GM18868 (cell line): ENCODE results near the gene TRAPPC6A.
"Not testable (repeated sequence)": the region's sequence is repeated elsewhere in the genome, so short reads cannot be mapped to it uniquely, and the experiment has no call there.

Source experiments
- ATAC-seq: cut with Tn5 transposase; IDR thresholded peaks from one replicate; pipeline ENCODE4 v1.9.1; 2021; ENCODE audit warnings: mild to moderate bottlenecking, moderate library complexity; ENCODE audit not compliant: unreplicated experiment

TRAPPC6A gene

DNA sequence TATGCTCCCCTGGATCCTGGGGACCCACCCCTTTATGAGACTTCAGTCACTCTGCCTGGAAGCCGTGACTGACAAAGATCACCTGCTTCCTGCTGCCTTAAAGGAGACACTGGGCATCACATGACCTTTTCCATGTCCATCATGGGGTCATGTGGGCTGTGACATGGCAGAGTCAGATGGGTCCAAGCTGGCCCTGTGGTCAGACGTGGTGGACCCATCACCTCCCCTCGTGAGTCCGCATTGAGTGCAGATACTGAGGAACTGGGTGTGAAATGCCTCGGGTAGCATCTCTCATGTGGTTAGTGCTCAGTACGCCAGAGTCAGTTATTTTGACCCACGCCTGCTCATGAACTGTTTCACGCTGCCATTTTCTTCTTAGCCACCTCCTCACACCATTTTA lies 44.4 kb downstream of the TRAPPC6A start:
- no peak for ATAC-seq

DNA sequence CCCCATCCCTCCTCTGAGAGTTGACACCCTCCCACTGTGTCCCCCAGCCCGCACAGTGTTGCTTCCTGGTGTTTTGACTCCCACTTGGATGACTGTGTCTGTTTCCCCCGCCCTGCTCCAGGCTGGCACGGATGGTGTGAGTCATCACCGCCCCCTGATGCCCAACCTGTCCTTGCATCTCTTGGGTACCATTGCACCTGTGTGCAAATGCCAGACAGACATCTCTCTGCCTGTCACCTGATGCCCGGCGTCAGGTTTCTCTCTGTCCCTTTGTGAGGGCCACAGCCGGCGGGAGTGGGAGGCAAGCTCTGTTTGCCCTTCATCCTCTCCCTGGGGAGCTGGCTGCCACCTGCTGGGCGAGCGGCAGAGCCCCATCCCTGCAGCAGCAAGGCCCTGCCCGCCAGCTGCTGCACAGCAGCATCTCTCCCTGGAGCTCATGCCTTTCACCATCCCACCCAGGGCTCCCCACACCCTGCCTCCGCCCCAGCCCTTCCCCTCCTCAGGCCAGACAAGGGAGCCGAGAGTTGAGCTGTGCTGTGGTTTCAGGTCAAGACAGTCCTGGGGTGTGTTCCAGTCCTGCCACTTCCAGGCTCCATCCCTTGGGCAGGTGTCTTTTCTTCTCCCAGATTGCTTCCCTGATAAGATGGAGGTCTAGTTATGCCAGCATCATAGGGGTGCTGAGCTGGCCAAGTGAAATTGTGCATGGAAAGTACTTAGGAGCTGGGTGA lies 47.0 kb downstream of the TRAPPC6A start:
- ATAC-seq: no peak

DNA sequence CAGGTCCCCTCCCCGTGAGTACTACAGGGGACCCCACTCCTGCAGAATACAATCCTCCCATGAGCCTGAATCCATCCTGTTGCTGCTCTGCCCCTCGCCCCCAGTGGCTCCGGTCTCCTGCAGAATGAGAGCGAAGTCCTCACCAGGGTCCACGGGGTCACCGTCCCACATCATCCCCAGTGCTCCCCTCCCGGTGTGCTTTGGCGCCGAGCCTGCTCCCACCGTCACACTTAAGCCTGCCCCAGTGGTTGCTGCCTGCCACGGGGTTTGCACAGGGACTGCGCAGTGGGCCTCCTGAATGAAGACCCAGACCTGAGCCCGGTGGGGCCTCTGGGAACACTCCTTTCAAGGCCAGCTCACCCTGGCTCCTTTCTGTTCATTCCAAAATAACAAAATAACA lies 47.8 kb downstream of the TRAPPC6A start:
- no peak for ATAC-seq

DNA sequence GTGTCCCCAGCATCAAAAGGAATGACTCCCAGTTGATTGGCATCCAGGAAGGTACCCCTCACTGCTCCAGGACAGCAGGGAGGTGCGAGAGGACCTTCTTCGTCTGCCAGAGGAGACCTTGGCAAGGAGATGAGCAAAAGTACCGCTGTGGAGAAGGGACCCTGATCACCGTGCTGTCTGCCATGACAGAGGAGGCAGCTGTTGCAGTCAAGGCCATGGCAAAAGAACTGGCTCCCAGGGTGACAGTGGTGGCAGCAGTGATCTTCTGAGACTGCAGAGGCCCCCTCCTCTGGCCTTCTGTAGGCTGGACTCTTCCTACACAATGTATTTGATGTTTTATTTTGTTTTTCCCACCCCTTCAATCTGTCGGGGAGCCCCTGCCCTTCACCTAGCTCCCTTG lies 49.2 kb downstream of the TRAPPC6A start:
- ATAC-seq: no peak

DNA sequence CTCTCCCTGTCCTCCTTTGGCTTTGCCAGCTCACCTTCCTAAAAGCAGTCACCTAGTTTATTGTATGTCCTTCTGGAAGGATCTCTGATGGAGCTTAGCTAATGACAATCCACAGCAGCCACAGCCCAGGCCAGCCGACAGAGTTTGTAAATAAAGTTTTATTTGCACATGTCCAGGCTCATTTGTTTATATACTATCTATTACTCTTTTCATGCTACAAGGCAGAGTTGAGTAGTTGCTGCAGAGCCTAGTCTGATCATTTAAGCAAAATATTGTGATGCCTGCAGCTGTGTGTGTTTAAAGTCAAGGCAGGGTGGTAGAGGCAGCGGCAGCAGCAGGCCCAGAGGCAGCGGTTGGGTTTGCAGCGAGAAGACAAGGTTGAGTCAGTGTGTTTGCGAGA lies 49.9 kb downstream of the TRAPPC6A start:
- no peak for ATAC-seq

DNA sequence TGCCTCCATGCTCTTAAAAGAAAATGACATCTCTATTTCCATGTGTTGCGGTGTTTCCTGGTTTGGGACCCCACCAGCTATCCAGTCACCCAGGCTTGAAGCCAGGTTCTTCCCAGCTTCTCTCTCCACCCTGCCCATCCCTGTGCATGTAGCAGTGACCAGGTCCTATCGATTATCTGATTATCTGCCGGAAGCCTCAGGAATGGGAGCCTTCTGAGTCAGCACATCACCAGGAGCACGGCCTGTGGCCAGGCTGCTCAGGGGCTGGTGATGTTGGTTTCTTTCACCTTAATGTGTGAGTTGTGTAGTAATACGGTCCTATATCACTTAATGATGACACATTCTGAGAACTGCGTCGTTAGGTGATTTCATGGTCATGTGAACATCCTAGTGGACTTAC lies 51.4 kb downstream of the TRAPPC6A start:
- no peak for ATAC-seq

DNA sequence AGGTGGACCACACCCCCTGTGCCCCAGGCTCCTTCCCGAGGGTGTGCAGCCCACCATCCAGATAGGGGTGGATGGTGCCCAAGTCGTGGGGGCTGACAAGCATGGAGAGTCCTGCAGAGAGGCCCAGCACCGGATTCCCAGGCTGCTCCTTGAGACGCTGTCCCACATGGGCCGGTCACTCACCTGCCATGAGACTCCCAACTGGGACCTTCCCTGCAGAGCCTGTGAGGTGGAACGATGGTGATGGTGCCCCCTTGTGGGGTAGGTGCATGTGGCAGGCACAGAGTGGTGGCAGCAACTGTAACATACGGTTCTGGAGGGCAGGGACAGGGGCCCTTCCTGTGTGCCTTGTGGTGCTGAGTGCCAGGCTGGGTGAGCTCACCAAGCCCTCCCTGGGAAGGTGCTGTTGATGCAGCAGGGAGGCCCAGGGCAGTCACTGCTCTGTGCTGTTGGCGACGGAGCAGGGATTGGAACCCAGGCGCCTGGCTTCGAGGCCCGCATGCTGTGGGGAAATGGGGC lies 52.0 kb downstream of the TRAPPC6A start:
- no peak for ATAC-seq

DNA sequence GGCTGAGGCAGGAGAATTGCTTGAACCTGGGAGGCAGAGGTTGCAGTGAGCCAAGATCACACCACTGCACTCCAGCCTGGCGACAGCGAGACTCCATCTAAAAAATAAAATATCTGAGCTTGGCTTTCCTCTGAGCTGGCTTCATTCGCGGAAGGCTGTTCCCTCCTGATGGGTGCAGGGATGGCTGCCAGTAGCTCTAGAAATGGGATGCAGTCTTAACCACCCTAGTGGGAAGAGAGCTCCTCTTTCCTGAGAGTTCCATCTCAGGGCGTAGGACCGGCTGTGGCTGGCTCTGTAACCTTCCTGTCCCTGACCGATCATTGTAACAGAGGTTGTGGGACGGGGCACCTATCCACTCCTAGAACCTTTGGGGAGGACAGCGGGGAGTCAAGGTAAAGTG lies 52.7 kb downstream of the TRAPPC6A start:
- no peak for ATAC-seq

DNA sequence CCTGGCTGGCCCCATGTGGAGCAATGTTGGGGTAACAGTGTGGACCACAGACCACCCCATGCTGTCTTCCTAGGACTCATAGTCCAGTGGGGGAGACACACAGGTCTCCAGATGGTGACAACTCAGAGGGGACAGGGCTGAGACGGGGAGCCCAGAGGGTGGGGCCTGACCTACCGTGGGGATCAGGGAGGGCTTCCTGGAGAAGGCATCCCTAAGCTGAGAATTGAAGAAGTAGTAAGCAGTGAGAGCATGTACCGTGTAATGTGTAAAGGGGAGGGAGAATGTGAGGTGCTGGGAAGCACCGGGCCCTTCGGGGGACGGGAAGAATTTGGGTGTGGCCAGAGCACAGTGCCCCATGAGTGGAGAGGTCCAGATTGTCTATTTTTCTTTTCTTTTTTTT lies 54.0 kb downstream of the TRAPPC6A start:
- ATAC-seq: no peak

DNA sequence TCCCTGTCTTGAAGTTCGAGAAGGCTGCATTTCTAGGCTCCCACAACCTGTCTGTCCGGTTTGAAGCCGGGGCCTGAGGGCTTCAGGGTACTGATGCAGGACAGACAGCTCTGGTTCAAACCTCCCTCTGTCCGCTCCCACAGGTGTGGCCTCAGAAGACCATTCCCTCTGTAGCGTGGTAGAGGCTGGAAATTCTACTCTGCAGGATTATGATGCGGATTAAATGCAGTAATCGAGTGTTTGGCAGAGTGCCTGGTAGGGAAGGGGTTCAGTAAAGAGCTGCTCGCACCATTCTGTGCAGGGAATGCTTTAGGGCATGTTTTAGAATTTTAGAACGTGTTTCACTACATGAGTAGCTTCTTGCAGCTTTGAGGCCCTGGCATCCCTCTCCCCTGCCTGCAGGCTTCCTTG lies 54.6 kb downstream of the TRAPPC6A start:
- no peak for ATAC-seq

DNA sequence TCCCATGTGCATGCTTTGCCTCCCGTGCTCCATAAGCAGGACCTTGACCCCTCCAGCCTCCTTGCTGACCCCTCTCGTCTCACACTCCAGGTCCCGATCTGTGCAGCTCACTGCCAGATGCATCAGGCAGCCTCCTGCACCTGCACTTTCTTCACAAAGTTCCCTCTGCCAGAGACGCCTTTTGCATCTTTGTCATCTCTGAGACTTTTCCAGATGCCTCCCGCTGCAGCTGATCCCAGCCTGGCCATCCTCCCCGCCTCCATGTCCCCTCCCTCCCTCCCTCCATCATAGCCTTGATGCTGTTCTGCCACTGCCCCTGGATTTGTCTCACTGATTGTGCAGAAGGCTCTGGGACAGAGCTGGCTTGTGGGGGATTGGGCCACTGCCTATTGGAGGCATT lies 55.2 kb downstream of the TRAPPC6A start:
- no peak for ATAC-seq

DNA sequence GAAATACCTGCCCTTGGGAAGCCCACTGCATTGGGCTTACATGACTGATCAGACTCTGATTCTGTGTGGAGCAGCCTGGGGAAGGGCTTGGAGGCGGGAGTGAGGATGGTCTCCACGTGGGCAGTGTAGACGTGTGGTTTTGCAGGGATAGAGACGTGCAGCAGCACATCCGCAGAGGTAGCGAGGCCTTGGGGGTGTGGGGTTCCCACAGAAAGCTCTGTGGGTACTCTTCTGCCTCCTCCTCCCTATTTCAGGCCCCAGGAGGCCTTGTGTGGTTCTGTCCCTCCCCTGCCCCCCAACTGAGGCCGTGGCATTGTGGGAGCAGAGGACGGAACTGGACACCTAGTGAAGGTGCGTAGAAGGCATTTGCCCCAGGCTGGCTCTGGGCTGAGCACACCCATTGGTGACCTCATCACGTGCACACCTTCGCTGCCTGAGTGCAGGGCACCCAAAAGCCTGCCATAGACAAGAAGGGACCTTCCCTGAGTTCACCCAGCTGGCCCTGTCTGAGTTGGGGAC lies 56.2 kb downstream of the TRAPPC6A start:
- no peak for ATAC-seq

DNA sequence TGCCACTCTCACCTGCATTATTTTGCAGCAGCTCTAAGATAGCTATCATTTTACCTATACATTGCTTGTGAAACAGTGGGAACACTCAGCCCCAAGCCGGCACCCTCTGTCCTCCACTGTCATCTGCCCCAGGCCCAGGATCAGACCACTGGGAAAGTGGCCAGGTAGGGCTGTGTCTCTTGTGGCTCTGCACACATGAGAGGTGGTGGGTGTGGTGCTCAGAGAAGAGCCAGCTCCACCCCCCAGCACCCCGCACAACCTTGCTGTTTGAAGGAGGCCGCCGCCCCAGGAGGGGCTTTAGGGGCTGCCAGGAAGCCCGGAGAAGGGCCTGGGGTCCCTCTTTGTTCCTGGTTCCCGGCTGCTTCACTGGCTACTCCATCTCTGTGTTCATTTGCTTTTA lies 58.5 kb downstream of the TRAPPC6A start:
- no peak for ATAC-seq

DNA sequence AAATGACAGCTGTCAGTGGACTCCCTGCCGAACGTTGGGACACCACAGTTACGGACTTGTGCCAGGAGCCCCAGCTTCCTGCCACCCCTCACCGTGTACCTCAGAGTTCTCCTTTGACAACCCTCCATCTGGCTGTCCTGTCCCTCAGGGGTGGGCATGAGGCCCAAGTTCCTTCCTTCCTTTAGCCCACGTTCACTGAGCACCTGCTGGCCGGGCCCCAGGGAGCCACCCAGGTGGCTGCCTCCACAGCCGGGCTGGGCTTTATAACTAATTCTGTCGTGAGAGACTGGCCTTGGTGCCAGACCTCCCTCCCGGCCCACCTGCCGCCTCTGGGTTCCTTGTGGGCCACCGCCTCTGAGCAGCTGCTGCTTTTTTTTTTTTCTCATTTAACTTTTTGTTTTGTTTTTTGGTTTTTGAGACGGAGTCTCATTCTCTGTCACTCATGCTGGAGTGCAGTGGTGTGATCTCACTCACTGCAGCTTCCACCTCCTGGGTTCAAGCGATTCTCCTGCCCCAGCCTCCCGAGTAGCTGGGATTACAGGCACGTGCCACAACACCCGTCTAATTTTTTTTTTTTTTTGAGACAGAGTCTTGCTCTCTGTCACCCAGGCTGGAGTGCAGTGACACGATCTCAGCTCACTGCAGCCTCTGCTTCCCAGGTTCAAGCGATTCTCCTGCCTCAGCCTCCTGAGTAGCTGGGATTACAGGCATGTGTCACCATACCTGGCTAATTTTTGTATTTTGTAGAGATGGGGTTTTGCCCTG lies 59.3 kb downstream of the TRAPPC6A start:
- ATAC-seq: not testable (repeated sequence)

DNA sequence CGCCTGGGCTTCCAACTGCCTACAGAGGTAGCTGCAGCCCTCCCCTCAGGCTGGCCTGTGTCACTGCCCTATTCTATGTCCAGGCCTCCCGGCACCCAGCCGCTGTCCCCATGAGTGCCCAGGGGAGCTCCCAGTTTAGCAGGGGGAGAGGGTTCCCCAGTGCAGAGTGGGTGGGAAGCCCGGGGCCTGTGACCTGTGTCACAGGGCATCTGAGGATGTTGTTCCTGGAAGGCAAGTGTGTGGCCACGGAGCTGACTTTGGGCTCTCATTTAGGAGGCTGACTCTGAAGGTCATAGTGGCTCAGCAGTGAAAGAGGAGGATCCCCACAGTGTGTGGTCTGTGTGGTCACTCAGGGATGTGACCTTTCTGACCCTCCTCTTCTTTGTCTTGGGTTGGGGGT lies 59.9 kb downstream of the TRAPPC6A start:
- no peak for ATAC-seq

DNA sequence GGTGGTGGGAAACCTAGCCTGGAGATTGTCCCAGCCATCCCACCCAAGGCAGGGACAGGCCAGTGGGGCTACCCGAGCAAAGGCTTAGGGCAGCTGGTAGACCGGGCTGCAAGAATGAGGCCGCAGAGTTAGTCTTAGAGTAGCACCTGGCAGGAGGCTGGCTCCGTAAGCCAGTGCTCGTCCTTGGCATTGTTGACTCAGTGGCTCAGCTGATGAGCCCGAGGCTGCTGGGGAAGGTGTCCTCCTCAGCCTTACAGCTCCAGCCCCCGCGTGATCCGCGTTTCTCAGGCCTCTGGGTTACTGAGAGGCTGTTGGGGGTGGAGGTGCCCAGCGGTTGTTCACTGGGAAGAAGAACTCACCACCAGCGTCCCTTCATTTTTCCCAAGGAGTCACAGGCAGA lies 60.4 kb downstream of the TRAPPC6A start:
- ATAC-seq: no peak

DNA sequence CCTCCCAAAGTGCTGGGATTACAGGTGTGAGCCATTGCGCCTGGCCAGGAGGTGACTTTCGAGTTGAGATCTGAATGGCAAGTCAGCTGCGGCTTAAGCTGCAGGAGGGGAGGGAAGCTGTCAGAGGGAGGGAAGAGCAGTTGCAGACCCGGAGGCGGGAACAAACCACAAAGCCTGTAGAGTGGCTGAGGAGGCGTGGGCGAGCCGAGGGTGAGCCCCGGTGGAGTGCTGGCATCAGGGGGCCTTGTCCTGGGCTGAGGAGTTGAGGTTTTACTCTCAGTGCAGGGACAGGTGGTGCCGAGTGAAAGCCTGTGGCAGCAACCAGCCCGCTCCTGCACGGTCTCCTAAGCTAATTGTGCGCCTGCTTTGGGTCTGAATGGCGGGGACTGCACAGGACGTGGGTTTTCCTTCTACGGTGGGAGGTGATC lies 60.9 kb downstream of the TRAPPC6A start:
- ATAC-seq: no peak

DNA sequence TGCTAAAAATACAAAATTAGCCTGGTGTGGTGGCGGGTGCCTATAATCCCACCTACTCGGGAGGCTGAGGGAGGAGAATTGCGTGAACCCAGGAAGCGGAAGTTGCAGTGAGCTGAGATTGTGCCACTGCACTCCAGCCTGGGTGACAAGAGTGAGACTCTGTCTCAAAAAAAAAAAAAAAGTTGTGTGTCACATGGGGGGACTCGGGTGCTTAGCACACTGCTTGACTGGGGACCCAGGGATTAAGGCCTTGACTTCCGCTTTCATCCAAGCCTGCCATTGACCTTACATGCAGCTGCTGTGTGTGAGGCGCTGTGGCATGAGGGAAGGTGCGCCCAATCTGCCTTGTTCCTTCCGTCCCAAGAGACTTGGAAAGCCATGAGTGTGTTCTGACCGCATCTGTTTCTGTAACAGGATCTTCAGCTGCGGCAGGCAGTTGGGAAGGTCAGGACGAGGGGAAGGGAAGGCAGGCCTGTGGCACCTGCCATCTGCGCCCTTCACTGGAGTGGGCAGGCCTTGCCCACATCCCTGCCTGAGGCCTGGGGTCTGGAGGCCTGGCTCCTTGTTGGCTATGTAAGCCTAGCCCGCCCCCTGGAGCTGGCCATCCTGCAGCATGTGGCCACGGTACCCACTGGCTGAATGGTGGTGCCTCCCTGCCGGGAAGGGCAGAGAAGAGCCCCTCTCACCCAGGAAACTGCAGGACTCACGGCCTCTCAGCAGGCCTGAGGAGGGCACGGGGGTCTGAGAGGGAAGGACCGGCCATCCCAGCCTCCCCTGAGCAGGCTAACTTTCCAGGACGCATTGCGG lies 62.0 kb downstream of the TRAPPC6A start:
- no peak for ATAC-seq

DNA sequence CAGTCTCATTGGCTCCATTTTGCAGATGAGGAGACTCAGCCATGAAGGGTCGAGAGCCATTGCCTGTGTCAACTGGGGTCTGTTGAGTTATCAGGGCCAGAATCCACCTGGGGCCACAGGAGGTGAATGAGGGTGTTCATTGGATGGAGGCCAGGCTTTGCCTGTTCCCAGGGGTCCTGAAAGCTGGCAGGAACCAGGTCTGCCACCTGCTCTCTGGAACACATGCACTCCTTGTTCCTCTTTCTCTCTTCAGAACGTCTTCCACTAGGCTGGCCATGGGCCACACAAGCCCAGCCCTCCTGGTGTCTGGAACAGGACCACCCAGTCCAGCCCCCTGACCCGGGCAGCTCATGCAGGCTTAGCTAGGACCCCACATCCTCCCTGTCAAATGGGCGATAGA lies 63.9 kb downstream of the TRAPPC6A start:
- ATAC-seq: no peak

DNA sequence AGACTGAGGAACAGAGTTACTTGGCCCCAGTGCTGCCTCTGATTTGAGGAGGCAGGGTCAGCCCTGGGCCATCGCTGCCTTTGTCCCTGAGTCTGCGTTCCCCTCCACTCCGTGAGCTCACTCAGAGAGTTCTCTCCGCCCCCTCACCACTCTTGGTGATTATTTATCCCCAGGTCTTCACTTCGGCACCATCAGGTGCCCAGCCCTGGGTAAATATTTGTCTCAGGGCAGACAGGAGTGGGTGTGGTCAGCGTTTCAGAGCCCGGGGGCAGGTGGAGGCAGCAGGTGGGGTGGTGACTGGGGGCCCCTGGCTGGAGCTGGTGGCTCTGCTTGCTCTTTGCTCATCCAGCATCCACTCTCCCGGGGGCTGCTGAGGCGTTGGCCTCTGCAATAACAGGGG lies 64.4 kb downstream of the TRAPPC6A start:
- no peak for ATAC-seq
